NCI-H2107 (cell line): ENCODE measurements around the gene CYP4F12.
A peak's percentile ranks its signal among the peaks of the same experiment; 100 is the strongest.

ENCODE experiments used
- DNase-seq: peaks from one replicate; lab custom pipeline; 2025; lab: John Stamatoyannopoulos, UW

CYP4F12 gene, protein sequence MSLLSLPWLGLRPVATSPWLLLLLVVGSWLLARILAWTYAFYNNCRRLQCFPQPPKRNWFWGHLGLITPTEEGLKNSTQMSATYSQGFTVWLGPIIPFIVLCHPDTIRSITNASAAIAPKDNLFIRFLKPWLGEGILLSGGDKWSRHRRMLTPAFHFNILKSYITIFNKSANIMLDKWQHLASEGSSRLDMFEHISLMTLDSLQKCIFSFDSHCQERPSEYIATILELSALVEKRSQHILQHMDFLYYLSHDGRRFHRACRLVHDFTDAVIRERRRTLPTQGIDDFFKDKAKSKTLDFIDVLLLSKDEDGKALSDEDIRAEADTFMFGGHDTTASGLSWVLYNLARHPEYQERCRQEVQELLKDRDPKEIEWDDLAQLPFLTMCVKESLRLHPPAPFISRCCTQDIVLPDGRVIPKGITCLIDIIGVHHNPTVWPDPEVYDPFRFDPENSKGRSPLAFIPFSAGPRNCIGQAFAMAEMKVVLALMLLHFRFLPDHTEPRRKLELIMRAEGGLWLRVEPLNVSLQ

DNA sequence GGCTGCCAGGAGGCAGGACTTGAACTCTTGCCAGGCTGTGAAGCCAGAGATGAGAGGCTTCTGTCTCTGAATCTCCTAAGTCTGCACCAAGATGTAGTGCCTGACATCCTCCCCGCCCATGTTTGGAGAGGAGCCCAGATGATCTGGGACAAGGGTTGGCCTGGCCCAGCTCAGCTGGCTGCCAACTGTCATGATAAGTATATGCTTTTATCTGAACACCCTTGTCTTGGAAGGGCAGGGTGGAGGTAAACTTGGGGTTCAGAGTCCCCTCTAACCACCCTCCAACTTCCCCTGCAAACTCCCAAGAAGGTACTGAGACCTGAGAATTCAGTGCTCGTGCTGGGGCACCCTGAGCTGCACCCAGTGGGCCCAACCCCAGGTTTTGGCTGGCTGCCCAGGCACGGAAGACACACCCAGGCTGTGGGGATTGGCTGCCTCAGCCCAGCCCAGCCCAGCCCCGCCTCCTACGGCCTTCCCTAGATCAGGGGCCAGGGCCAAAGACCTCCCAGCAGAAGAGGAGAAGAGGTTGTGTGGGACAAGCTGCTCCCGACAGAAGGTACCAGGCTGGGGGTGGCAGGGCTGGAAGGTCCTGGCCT lies at the start of gene CYP4F12:
CYP4F12 (plus strand) TSS at position 508 of the 596 bp plus-strand sequence. CDS start 443 bp downstream, outside the sequence.
- no peak for DNase-seq

DNA sequence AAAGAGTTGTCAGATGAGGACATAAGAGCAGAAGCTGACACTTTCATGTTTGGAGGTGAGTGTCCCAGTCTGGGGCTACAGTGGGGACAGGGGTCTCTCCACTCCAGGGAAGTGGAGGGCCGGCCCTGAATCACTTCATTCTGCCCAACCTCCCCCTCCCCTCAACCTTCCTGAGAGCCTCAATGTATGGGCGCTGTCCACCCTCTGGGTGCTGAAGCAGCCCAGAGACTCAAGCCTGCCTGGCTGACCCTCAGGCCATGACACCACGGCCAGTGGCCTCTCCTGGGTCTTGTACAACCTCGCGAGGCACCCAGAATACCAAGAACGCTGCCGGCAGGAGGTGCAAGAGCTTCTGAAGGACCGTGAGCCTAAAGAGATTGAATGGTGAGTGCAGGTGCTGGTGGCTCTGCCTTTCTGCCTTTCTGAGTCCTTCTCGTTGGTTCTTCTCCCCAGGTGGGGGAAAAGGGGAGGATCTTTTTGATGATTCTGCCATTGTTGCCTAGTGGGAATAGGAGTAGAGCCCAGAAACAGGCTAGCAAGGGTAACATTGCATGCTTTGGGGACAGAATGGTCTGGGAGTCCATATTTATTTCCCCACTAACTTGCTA lies 49.1 kb upstream of the CYP4F12 start:
- DNase-seq, result no peak

DNA sequence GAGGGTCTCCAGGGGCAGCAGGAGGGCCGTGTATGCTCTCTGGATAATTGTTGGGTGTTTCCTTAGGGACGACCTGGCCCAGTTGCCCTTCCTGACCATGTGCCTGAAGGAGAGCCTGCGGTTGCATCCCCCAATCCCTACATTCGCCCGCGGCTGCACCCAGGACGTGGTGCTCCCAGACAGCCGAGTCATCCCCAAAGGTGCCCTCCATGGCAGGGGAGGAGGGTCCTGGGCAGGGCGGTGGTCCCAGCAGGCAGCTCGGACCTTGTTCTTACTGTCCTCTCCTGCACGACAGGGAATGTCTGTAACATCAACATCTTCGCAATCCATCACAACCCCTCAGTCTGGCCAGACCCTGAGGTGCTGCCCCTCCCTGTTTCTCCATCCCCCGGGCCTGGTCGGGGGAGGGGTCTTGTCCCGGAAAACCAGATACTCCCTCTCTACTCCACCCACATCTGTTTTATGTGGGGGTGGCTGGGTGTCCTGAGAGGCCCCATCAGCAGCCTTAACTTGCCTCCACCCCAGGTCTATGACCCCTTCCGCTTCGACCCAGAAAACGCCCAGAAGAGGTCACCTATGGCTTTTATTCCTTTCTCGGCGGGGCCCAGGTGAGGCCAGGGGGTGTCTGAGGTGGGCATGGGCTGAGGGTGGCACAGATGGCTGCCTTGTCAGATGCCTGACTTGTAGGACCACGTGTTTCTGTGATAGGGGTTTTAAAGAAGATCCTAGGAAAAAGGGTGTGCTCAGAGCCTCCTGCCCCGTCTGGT lies 44.5 kb upstream of the CYP4F12 start:
- no peak for DNase-seq

DNA sequence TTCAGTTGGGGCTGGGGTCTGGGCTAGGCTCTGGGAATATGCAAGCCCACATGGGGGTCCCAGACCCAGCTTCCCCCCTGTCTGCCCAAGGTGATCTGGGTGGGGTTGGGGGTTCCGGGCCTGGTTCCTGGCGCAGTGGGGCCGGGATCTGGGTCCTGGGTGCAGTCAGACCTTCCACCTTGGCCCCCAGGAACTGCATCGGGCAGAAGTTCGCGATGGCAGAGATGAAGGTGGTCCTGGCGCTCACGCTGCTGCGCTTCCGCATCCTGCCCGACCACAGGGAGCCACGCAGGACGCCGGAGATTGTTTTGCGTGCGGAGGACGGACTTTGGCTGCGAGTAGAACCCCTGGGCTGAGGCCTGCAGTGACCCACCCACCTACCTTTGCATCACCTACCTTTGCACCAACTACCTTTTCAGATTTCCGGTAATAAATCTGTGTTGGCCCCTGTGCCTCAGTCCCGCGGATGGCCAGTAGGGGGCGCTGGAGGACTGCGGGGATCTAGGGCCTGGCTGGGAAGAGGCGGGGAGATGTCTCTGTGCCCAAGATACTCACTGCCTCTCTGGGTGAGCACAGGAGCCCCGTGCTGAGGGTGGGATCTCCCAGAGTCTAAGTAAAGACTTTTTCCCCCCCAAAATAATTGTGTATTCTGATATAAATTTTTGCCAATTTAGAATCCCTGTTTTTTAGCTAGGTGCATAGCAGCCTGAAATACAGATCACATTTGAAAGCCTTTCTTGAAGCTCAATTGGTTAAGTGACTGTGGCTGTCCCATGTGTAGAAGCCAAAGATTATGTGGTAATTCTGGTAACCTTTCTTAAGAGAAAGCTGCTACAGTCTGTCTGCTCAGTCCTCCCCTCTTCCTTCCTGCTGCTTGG lies 43.6 kb upstream of the CYP4F12 start:
- peak; percentile 56 for DNase-seq

DNA sequence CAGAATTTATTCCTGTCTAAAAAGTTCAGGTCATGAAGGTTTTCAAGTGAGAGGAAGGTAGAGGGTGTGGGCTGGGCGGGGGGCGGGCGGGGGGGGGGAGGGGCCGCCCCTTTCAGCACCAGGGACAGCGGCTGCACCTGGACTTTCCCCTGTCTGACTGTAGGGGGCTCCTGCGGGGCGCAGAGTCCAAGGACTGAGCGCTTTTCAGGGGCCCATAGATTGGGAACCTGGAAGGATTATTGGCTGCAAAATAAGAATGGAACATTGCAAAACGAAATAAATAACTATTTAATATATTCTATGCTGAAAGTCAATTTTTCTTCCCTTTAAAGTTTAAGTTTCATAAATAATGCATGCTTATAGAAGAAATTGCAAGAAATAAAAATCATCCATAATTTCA lies 41.1 kb upstream of the CYP4F12 start:
- no peak for DNase-seq

DNA sequence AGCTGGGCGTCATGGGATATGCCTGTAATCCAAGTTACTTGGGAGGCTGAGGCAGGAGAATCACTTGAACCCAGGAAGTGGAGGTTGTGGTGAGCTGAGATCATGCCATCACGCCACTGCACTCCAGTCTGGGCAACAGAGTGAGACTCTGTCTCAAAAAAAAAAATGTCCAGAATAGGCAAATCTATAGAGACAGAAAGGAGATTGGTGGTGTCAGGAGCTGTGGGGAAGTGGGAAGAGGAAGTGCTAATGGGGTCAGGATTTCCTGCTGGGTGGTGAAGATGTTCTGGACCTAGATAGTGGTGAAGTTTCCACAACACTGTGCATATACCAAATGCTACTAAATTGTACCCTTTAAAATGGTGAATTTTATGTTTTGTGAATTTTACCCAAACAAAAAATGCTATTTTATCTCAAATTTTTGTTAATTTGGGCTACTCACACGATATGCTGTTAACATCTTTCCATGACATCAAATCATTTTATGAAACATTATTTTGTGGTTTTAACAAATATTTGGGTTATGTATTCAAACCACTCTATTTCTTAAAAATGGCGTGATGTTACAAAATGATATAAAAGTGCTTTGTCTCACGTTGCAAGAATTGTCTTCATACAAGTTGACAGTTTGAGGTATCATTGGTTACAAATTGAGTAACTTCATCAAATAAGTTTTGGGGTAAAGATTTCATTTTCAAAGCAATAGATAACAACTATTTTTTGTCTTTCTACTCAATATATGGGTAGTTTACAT lies 39.6 kb upstream of the CYP4F12 start:
- DNase-seq, result no peak

DNA sequence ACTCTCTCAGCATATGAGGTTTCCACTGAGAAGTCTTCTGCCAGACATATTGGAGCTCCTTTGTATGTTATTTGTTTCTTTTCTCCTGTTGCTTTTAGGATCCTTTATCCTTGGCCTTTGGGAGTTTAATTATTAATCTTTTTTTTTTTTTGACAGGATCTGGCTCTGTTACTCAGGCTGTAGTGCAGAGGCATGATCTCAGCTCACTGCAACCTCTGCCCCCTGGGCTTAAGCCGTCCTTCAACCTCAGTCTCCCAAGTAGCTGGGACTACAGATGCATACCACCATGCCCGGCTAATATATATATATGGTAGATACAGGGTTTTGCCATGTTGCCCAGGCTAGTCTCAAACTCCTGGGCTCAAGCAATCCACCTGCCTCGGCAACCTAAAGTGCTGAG lies 38.8 kb upstream of the CYP4F12 start:
- no peak for DNase-seq

DNA sequence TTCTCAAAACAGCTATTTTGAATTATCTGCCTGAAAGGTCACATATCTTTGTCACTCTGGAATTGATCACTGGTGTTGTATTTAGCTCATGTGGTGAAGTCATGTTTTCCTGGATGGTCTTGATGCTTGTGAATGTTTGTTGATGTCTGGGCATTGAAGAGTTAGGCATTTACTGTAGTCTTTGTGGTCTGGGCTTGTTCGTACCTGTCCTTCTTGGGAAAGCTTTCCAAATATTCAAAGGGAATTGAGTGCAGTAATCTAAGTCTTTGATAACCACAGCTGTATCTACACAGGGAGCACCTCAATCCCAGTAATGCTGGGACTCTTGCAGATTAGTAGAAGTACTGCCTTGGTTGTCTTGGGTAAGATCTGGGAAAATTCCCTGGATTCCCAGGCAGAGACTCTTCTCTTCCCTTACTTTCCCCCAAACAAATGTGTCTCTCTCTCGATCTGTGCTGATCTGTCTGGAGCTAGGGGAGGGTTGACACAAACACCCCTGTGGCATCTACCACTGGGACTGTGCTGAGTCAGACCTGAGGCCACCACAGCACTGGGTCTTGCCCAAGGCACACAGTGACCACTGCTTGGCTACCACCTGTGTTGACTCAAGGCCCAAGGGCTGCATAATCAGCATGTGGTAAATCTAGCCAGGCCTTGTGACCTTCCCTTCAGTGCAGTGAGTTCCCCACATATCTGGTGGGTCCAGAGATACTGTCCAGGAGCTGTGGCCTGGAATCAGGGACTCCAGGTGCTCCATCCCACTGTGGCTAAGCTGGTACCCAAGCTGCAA lies 37.7 kb upstream of the CYP4F12 start:
- DNase-seq, result no peak

DNA sequence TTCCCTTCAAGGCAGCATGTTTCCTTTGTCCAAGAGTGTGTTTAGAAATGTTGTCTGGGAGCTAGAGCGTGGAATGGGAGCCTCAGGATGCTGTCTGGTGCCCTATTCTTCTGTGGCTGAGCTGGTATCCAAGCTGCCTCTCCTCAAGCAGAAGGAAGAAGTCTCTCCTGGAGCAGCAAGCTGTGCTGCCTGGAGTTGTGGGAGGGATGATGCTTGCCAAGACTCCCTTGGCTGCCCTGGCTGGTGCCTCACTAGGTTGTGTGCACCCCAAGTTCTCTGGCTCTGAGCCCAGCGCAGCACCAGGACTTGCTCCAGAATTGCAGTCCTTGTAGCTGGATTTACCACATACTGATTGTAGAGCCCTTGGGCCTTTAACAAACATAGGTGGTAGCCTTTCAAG lies 36.9 kb upstream of the CYP4F12 start:
- no peak for DNase-seq

DNA sequence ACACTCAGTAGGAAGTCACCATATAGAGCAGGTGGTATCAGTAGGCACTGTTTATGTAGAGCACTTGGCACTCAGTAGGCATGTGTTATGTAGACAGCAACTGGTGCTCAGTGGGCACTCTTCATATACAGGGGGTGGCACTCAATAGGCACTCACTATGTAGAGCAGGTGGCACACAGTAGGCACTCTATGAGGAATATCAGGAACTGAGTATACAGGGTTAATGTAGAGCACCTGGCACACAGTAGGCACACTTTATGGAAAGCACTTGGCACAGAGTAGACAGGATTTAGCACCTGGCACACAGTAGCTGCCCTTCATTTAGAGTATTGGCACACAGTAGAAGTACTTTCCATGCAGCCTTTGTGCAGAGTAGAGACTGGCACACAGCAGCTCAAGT lies 33.3 kb upstream of the CYP4F12 start:
- DNase-seq, result no peak

DNA sequence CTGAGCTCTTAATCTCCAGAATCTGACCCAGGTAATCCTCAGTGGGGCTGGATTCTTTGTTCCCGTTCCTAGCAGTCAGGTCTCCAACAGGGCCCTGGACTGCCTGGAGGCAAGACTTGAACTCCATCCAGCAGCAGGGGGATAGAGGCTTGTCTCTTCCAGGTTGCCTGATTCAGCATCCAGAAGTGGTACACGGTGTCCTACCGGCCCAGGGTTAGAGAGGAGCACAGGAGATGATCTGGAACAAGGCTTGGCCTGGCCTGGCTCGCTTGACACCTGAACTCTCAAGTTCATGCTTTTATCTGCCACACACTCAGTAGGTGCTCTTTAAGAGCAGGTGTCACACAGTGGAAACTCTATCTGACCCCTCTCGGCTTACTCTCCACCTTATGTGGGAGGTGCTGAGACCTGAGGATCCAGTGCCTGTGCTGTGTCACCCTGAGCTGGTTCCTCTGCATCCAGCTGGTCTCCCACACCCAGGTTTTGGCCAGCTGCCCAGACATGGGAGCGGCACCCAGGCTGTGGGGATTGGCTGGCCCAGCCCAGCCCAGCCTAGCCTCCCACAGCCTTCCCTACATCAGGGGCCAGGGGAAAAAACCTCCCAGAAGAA lies 32.5 kb upstream of the CYP4F12 start, which contains the start of gene CYP4F3:
CYP4F3 (plus strand) TSS at position 604 of the 610 bp plus-strand sequence. CDS start 519 bp downstream, outside the sequence.
- peak; percentile 18 for DNase-seq

DNA sequence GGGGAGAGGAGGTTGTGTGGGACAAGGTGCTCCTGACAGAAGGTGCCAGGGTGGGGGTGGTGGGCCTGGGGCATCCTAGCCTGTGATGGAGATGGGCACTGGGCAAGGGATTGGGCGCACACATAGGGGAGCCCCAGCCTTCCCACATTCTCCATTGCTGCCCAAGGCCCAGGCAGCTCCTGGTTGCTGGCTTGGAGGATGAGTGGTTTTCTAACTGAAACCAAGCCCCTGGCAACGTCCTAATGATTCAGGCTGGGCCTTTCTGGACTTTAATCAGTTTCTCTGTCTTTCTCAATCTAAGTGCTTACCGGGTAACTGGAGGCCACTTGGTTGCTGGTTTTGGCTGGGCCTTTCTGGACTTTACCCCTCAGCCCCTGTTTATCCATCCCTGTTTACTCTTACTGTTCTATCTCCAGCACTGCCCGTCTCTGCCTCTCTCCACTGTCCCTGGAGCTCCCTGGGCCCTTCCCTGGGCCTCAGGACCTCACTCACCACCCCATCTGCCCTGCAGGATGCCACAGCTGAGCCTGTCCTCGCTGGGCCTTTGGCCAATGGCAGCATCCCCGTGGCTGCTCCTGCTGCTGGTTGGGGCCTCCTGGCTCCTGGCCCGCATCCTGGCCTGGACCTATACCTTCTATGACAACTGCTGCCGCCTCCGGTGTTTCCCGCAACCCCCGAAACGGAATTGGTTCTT lies 31.8 kb upstream of the CYP4F12 start:
- DNase-seq, result no peak

DNA sequence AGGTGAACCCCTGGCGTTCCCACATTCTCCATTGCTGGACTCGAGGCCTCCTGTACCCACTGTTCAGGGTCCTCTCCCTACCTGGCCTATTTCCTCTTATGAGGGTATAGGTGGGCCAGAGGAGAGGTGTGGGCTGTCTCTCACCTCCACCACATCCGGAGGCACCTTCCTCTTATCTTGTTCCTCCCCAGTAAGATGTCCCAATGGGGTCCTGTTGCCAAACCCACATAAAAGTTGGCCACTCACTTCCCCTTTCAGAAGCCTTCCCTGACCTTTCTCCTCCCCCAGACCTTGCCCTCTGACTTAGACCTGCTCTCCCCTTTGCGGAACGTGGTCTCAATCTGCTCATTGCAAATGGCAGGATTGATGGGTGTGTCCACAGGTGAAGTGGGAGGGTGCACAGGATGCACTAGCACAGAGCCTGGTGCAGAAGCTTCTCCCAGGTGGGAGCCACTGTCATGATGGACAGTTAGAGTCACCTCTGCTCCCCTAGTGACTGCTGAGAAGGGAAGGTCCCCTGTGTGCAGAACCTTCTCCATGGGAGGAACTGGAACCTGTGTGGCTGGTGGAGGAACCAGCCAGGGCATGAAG lies 30.9 kb upstream of the CYP4F12 start:
- no peak for DNase-seq

DNA sequence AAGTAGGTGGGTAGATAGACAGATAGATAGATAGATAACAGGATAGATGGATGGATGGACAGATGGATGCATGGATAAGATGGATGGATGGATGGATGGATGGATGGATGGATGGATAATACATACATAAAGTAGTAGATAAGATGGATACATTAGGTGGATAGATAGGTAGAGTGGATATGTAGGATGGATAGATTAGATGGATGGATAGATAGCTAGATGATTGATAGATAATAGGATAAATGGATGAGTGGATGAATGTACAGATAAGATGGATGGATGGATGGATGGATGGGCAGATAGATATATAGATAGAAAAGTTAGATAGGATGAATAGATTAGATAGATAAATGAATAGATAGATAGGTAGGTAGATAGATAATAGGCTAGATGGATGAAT lies 30.1 kb upstream of the CYP4F12 start:
- DNase-seq, result no peak

DNA sequence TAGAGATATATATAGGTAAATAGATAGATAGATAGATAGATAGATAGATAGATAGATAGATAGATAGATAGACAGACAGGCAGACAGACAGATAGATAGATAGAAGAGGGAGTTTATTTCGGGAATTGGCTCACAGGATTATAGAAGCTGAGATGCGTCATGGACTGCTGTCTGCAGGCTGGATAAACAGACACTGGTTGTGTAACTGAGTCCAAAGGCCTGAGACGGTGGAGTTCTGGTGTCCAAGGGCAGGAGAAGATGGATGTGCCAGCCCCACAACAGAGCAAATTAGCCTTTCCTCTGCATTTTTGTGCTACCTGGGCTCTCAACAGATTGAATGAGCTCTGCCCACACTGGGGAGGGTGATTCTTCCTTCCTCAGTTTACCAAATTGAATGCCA lies 29.5 kb upstream of the CYP4F12 start:
- DNase-seq, result no peak

DNA sequence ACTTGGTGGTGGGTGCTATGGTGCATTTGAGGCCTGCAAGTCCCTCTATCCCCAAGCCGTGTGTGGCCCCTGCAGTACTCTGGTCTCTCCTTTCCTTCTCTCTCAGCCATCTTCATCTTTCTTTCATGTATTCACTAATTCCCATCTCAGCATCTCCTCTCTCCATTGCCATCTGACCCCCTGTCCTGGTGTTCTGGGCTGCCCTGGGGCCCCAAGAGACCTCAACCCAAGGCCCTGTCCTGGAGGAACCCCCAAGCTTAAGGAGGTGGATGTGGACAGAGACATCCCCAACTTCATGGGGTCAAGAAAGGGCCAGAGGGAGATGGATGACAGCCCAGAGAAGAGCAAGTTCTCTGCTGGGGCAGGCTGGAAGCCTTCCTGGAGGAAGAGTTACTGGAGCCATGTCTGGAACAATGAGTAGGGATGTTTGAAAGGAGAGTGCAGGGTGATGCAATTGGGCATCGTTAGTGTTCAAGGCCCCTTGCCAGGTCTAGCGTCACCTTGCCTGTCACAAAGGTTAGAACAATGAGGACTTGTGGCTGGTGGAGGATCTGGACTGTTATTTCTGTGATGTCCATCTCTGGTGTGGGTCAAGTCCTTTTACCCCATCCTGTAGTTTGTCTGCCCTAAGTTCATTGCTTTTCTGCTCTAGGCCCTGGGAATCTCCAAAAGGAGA lies 28.7 kb upstream of the CYP4F12 start:
- DNase-seq, result no peak

DNA sequence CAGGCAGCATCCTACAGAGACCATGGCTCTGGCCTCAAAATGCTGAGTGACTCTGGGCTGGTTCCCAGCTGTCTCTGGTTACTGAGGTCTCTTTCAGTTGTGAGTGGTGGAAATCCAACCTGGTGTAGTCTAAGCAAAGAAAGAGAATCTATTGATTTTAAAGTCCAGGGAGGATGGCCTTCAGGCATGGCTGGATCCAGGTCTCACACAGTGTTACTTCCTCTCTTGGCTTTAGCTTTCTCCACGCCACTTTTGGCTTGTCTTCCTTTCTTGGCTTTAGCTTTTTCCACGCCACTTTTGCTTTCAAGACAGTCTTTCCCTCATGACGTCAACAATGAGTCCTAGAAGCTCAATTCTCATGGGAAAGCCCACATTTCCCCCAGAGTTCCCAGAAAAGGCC lies 28.1 kb upstream of the CYP4F12 start:
- DNase-seq, result no peak

DNA sequence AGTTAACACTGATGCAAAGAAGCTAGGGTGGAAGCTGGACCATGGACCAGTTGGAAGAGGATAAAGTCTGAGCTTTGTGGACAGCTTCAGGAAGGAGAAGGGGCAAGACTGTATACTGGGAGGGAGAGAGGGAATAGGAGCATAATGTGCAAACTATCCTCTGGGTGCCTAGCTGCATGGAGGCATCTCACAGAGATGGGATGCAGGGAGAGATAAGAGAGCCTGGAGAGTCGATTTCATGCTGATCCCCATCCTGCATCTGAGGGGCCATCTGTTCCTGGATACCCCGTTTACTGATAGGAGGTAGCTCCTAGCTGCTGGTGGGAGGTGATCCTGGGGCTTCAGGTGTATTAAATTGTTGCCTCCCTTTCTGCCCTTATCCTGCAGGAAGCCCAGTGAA lies 23.4 kb upstream of the CYP4F12 start:
- DNase-seq, result no peak
